ENCODE data around the gene NELL2. TPM values are rescaled to one million over a fixed set of nuclear protein-coding genes. Genes with fewer than 3 reads are reported as not detected.

The NELL2 gene
- total and polyA plus RNA-seq, 2 experiments from 2014 or later, result not detected

DNA sequence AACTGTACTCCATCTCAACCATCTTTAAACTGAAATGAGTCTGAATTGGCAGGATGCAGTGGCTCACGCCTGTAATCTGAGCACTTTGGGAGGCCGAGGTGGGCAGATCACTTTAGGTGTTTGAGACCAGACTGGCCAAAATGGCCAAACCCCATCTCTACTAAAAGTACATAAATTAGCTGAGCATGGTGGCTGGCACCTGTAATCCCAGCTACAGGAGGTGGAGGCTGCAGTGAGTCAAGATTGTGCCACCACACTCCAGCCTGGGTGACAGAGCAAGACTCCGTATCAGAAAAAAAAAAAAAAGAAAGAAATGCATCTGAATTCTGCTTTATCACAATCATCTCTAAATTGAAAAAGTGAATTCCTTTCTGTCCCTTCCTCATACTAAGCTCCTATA, 110.3 kb downstream of the NELL2 start:
- Histone ChIP-seq H3F3A (ENCODE audit: insufficient read depth) (no peaks in the 10 kb centered on the region), H4K20me1 (ENCODE audit: insufficient read depth) (no peaks in the 10 kb centered on the region), H3K9ac (no peak overlapping the region), H3K9me3 (ENCODE audit: low read depth) (no peaks in the 10 kb centered on the region), H3K79me2 (ENCODE audit: insufficient read depth) (no peaks in the 10 kb centered on the region), H2AFZ (no peak overlapping the region), H3K27me3 (replicated peaks; ENCODE audit: insufficient read depth) (no peaks in the 10 kb centered on the region), H3K4me3 (no peak overlapping the region), H3K4me2 (ENCODE audit: unreplicated experiment) (no peak overlapping the region), H3K36me3 (ENCODE audit: low read depth) (no peaks in the 10 kb centered on the region), H3K4me1 (ENCODE audit: insufficient read depth) (no peaks in the 10 kb centered on the region), H3K27ac (no peak overlapping the region), H3K9me2 (ENCODE audit: insufficient read depth) (no peaks in the 10 kb centered on the region)
- TF ChIP-seq EZH2 (IDR thresholded peaks at IDR 0.05; ENCODE audit: insufficient read depth, poor library complexity, severe bottlenecking), result no peak
- no peak for TF ChIP-seq EZH2phosphoT487 (IDR thresholded peaks at IDR 0.05; ENCODE audit: insufficient read depth, low read depth)
- 75 to 77% methylated on average over 3 of the region's 3 CpGs for WGBS, 2 experiments (ENCODE audit: low coverage in 1 of 2, low lambda C conversion rate in 2 of 2, missing lambda C conversion rate in 2 of 2)
- DNase-seq, result no peak
- in situ Hi-C loops (cut with MboI), result no loop called here

DNA sequence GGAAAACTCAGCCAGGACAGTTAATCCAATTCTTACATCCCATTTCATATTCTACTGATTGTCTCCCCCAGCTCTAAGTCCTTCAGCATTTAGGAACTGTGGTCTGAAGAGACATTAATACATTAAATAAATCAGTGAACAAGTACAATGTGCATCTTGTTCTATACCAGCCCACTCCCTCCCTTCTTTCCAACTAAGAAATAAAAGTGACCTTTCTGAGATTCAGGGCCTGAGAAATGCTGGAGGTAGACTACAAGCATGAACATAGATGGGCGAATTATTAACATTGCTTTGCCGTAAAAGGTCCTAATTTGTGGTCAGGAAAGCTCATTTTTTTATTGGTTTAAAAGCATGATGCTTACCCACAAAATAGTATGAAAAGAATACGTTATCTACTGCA, 113.1 kb downstream of the NELL2 start:
- no peaks in the 10 kb centered on the region for H3F3A ChIP-seq (ENCODE audit: insufficient read depth)
- no peak overlapping the region for H3K4me3 ChIP-seq
- H3K4me1 ChIP-seq (ENCODE audit: insufficient read depth), result no peaks in the 10 kb centered on the region
- no peaks in the 10 kb centered on the region for H3K36me3 ChIP-seq (ENCODE audit: low read depth)
- H4K20me1 ChIP-seq (ENCODE audit: insufficient read depth), result no peaks in the 10 kb centered on the region
- H2AFZ ChIP-seq, result no peak overlapping the region
- no peaks in the 10 kb centered on the region for H3K79me2 ChIP-seq (ENCODE audit: insufficient read depth)
- in situ Hi-C loops (cut with MboI), result no loop called here
- WGBS, 2 experiments (ENCODE audit: low coverage in 1 of 2, low lambda C conversion rate in 2 of 2, missing lambda C conversion rate in 2 of 2), result 19 to 22% methylated on average over 3 of the region's 3 CpGs
- H3K27ac ChIP-seq, result no peak overlapping the region
- TF ChIP-seq EZH2 (IDR thresholded peaks at IDR 0.05; ENCODE audit: insufficient read depth, poor library complexity, severe bottlenecking) (no peak), EZH2phosphoT487 (IDR thresholded peaks at IDR 0.05; ENCODE audit: insufficient read depth, low read depth) (no peak)
- no peaks in the 10 kb centered on the region for H3K9me3 ChIP-seq (ENCODE audit: low read depth)
- H3K27me3 ChIP-seq (replicated peaks; ENCODE audit: insufficient read depth), result no peaks in the 10 kb centered on the region
- no peak overlapping the region for H3K4me2 ChIP-seq (ENCODE audit: unreplicated experiment)
- no peaks in the 10 kb centered on the region; the same call in 1 of the 2 replicates for H3K9me2 ChIP-seq (ENCODE audit: insufficient read depth)
- no peak overlapping the region for H3K9ac ChIP-seq
- DNase-seq, result no peak

DNA sequence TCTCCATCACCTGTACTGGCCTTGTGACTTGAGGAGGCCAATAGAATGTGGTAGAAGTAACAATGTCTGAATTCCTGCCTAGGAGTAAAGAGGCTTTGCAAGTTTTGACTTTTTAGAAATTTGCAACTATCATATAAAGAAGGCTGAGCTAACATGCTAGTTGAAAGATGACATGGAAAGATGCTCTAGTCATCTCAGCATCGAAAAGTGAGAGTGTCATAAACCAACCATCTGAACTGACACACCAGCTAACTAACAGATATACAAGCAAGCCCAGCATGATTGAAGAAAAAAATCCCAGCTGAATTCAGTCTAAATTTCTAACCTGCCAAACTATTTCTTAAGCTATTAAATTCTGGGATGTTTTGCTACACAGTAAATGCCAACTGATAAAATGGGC, 116.8 kb downstream of the NELL2 start:
- in situ Hi-C loops (cut with MboI), result no loop called here

GRCh38 chr12:44750468-44750867, 125.6 kb downstream of the NELL2 start:
- Histone ChIP-seq H3K27ac (no peak overlapping the region), H3K36me3 (ENCODE audit: low read depth) (no peaks in the 10 kb centered on the region), H2AFZ (no peak overlapping the region), H3K79me2 (ENCODE audit: insufficient read depth) (no peaks in the 10 kb centered on the region), H3K9me3 (ENCODE audit: low read depth) (no peaks in the 10 kb centered on the region), H3K4me1 (ENCODE audit: insufficient read depth) (no peaks in the 10 kb centered on the region), H4K20me1 (ENCODE audit: insufficient read depth) (no peaks in the 10 kb centered on the region), H3K27me3 (replicated peaks; ENCODE audit: insufficient read depth) (no peaks in the 10 kb centered on the region), H3K4me3 (no peak overlapping the region), H3K4me2 (ENCODE audit: unreplicated experiment) (no peak overlapping the region), H3K9ac (no peak overlapping the region), H3K9me2 (ENCODE audit: insufficient read depth) (no peaks in the 10 kb centered on the region), H3F3A (ENCODE audit: insufficient read depth) (no peaks in the 10 kb centered on the region)
- no peak for DNase-seq
- no peak for TF ChIP-seq EZH2phosphoT487 (IDR thresholded peaks at IDR 0.05; ENCODE audit: insufficient read depth, low read depth)
- TF ChIP-seq EZH2 (IDR thresholded peaks at IDR 0.05; ENCODE audit: insufficient read depth, poor library complexity, severe bottlenecking), result no peak
- in situ Hi-C loops (cut with MboI), result no loop called here
- 34 to 37% methylated on average over 3 of the region's 3 CpGs for WGBS, 2 experiments (ENCODE audit: low coverage in 1 of 2, low lambda C conversion rate in 2 of 2, missing lambda C conversion rate in 2 of 2)

More for the DNA sequence above, 116.8 kb downstream of the NELL2 start:
- H3K27ac ChIP-seq, result no peak overlapping the region
- H3F3A ChIP-seq (ENCODE audit: insufficient read depth), result no peaks in the 10 kb centered on the region
- H3K9me2 ChIP-seq (ENCODE audit: insufficient read depth), result peaks cover 3% of the 10 kb centered on the region
- H3K36me3 ChIP-seq (ENCODE audit: low read depth), result no peaks in the 10 kb centered on the region
- H3K4me2 ChIP-seq (ENCODE audit: unreplicated experiment), result no peak overlapping the region
- H4K20me1 ChIP-seq (ENCODE audit: insufficient read depth), result no peaks in the 10 kb centered on the region
- H3K9me3 ChIP-seq (ENCODE audit: low read depth), result no peaks in the 10 kb centered on the region
- no peak for TF ChIP-seq EZH2 (IDR thresholded peaks at IDR 0.05; ENCODE audit: insufficient read depth, poor library complexity, severe bottlenecking)
- no peak for TF ChIP-seq EZH2phosphoT487 (IDR thresholded peaks at IDR 0.05; ENCODE audit: insufficient read depth, low read depth)
- no peak overlapping the region for H3K9ac ChIP-seq
- no peaks in the 10 kb centered on the region for H3K27me3 ChIP-seq (replicated peaks; ENCODE audit: insufficient read depth)
- WGBS, 2 experiments (ENCODE audit: low coverage in 1 of 2, low lambda C conversion rate in 2 of 2, missing lambda C conversion rate in 2 of 2), result 9 to 24% methylated on average over 1 of the region's 1 CpG
- H3K4me1 ChIP-seq (ENCODE audit: insufficient read depth), result no peaks in the 10 kb centered on the region
- no peak for DNase-seq
- no peak overlapping the region for H3K4me3 ChIP-seq
- H3K79me2 ChIP-seq (ENCODE audit: insufficient read depth), result no peaks in the 10 kb centered on the region
- no peak overlapping the region for H2AFZ ChIP-seq

DNA sequence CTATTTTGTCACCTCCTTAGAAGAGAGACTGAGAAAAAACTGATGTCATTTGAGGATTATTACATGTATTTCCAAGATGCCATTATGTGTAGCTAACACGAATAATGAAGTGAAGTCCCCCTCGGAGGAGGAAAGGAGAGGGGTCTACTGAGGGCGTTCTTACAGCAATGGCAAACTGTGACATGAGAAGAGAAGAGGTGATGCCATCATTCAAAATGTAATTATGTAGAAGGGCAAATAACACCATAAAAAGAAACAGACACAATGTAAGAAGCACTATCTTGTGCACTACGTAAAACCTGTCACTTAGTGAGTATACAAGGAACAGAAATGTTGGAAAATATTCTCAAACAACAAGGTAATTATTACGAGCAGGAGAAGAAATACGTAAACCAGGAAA, 126.5 kb downstream of the NELL2 start:
- no peak overlapping the region for H3K4me2 ChIP-seq (ENCODE audit: unreplicated experiment)
- no peaks in the 10 kb centered on the region for H4K20me1 ChIP-seq (ENCODE audit: insufficient read depth)
- no peak overlapping the region for H3K9ac ChIP-seq
- no peak overlapping the region for H3K4me3 ChIP-seq
- 27 to 36% methylated on average over 6 of the region's 6 CpGs for WGBS, 2 experiments (ENCODE audit: low coverage in 1 of 2, low lambda C conversion rate in 2 of 2, missing lambda C conversion rate in 2 of 2)
- no peaks in the 10 kb centered on the region for H3K4me1 ChIP-seq (ENCODE audit: insufficient read depth)
- H3F3A ChIP-seq (ENCODE audit: insufficient read depth), result no peaks in the 10 kb centered on the region
- H3K9me2 ChIP-seq (ENCODE audit: insufficient read depth), result no peaks in the 10 kb centered on the region
- no peaks in the 10 kb centered on the region for H3K79me2 ChIP-seq (ENCODE audit: insufficient read depth)
- no peak for DNase-seq
- no peak overlapping the region for H3K27ac ChIP-seq
- TF ChIP-seq EZH2 (IDR thresholded peaks at IDR 0.05; ENCODE audit: insufficient read depth, poor library complexity, severe bottlenecking) (no peak), EZH2phosphoT487 (IDR thresholded peaks at IDR 0.05; ENCODE audit: insufficient read depth, low read depth) (no peak)
- in situ Hi-C loops (cut with MboI), result no loop called here
- H3K36me3 ChIP-seq (ENCODE audit: low read depth), result no peaks in the 10 kb centered on the region
- H2AFZ ChIP-seq, result no peak overlapping the region
- no peaks in the 10 kb centered on the region for H3K27me3 ChIP-seq (replicated peaks; ENCODE audit: insufficient read depth)
- no peaks in the 10 kb centered on the region for H3K9me3 ChIP-seq (ENCODE audit: low read depth)
